MV-4-11 (cell line): ENCODE measurements around the gene PITPNM2.

Experiments
- DNase-seq: peaks from one replicate; lab custom pipeline; 2025; lab: John Stamatoyannopoulos, UW

Gene PITPNM2

GRCh38 chr12:123150744-123151456, at the start of gene PITPNM2:
Gene PITPNM2 (minus strand): TSS chr12:123151090. CDS start chr12:123034590, 116,500 bp downstream.
- DNase-seq, result peak; percentile 15

GRCh38 chr12:123200414-123200813, 49.5 kb upstream of the PITPNM2 start:
- DNase-seq, result no peak

GRCh38 chr12:123199936-123200335, 49.0 kb upstream of the PITPNM2 start:
- no peak for DNase-seq

- DNase-seq, result no peak
Measured at GRCh38 chr12:123187637-123188036, 36.7 kb upstream of the PITPNM2 start.

GRCh38 chr12:123180171-123180570, 29.3 kb upstream of the PITPNM2 start:
- DNase-seq, result no peak

- DNase-seq, result no peak
Measured at GRCh38 chr12:123171967-123172366, 21.1 kb upstream of the PITPNM2 start.

- no peak for DNase-seq
Measured at GRCh38 chr12:123167329-123167728, 16.4 kb upstream of the PITPNM2 start.

- DNase-seq, result no peak
Measured at GRCh38 chr12:123165537-123165936, 14.6 kb upstream of the PITPNM2 start.

- no peak for DNase-seq
Measured at GRCh38 chr12:123164710-123165261, 13.9 kb upstream of the PITPNM2 start.

- DNase-seq, result no peak
Measured at GRCh38 chr12:123164222-123164621, 13.3 kb upstream of the PITPNM2 start.

- DNase-seq, result no peak
Measured at GRCh38 chr12:123163227-123163626, 12.3 kb upstream of the PITPNM2 start.

GRCh38 chr12:123160801-123161487, 10.1 kb upstream of the PITPNM2 start:
- DNase-seq, result no peak

GRCh38 chr12:123153906-123154305, 3.0 kb upstream of the PITPNM2 start:
- no peak for DNase-seq

- no peak for DNase-seq
Measured at GRCh38 chr12:123152833-123153232, 1.9 kb upstream of the PITPNM2 start.

GRCh38 chr12:123151457-123152454, 866 bp upstream of the PITPNM2 start:
- DNase-seq, result no peak

- DNase-seq, result no peak
Measured at GRCh38 chr12:123150275-123150743, 581 bp downstream of the PITPNM2 start.

- no peak for DNase-seq
Measured at GRCh38 chr12:123149501-123150274, 1.2 kb downstream of the PITPNM2 start.

GRCh38 chr12:123149088-123149487, 1.8 kb downstream of the PITPNM2 start:
- DNase-seq, result no peak

- no peak for DNase-seq
Measured at GRCh38 chr12:123148655-123149054, 2.2 kb downstream of the PITPNM2 start.

- no peak for DNase-seq
Measured at GRCh38 chr12:123148223-123148622, 2.7 kb downstream of the PITPNM2 start.

- DNase-seq, result no peak
Measured at GRCh38 chr12:123145211-123145610, 5.7 kb downstream of the PITPNM2 start.
